Kidney epithelial cell (primary cell): ENCODE measurements around the gene TBL1X. TPM values are rescaled to one million over a fixed set of nuclear protein-coding genes. Genes with fewer than 3 reads are reported as not detected.
"Not testable (repeated sequence)": the region's sequence is repeated elsewhere in the genome, so short reads cannot be mapped to it uniquely, and the experiment has no call there.

Experiments used
- DNase-seq: peaks from one replicate; pipeline ENCODE4 v3.0.0-alpha.2; 2010; ENCODE audit warnings: low read depth
- H3K27me3 ChIP-seq: 2 replicates; pipeline ENCODE4 v1.6.0; 2011; ENCODE audit warnings: low read length; ENCODE audit not compliant: control insufficient read depth, insufficient read depth
- H3K36me3 ChIP-seq: 2 replicates; pipeline ENCODE4 v1.5.1; 2011; ENCODE audit warnings: low read length; ENCODE audit not compliant: control insufficient read depth, insufficient read depth
- H3K4me3 ChIP-seq: 2 replicates; pipeline ENCODE4 v1.5.1; 2011; ENCODE audit warnings: low read depth, mild to moderate bottlenecking, control low read depth, low read length
- total RNA-seq: library from RNA; depleted of rRNA; stranded (reverse); fragments of >200 nt; gene quantifications from 2 replicates; pipeline ENCODE4 v1.2.3, GENCODE V29; 2015
- TF ChIP-seq, protein P1 (sequence below): IDR thresholded peaks from 2 replicates; pipeline ENCODE4 v1.5.1; 2011; ENCODE audit warnings: mild to moderate bottlenecking, moderate library complexity, low read length, control low read depth, inconsistent platforms; ENCODE audit not compliant: insufficient read depth, poor library complexity, severe bottlenecking

Gene TBL1X
- total RNA-seq, 1 donor from 2014 or later: 25.9 TPM

DNA sequence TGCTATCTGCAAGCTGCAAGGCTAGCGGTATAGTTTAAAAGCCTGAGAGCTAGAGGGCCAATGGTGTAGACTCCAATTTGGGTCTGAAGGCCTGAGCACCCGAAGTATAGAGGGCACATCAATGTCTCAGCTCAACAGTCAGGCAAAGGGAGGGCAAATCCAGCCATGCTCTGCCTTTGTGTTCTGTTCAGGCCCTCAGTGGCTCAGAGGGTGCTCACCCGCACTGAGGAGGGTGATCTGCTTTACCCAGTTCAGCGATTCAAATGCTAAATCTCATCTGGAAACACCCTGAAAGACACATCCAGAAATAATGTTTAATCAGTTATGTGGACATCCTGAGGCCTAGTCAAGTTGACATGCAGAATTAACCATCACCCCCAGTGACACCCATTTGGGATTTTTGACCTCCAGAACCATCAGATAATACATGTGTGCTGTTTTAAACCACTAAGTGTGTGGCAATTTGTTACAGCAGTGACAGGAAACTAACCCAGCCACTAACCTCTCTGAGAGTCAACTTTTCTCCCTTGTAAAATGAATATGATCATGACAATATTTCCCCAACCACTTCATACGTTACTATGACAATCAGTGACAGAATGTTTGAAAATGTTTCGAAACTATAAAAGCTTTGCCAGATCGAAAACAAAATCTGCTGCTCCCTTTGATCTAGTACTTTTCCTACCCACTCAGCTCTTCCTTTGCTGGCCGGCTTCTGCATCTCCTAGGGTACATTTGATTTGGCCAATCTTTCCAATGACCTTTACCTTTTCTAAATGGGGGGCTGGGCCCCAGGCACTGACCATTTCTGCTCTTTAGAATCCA, 8.4 kb upstream of the TBL1X start:
- TF ChIP-seq, protein P1, sequence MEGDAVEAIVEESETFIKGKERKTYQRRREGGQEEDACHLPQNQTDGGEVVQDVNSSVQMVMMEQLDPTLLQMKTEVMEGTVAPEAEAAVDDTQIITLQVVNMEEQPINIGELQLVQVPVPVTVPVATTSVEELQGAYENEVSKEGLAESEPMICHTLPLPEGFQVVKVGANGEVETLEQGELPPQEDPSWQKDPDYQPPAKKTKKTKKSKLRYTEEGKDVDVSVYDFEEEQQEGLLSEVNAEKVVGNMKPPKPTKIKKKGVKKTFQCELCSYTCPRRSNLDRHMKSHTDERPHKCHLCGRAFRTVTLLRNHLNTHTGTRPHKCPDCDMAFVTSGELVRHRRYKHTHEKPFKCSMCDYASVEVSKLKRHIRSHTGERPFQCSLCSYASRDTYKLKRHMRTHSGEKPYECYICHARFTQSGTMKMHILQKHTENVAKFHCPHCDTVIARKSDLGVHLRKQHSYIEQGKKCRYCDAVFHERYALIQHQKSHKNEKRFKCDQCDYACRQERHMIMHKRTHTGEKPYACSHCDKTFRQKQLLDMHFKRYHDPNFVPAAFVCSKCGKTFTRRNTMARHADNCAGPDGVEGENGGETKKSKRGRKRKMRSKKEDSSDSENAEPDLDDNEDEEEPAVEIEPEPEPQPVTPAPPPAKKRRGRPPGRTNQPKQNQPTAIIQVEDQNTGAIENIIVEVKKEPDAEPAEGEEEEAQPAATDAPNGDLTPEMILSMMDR: no peak
- Histone ChIP-seq H3K4me3 (no peak overlapping the region), H3K36me3 (no peaks in the 10 kb centered on the region), H3K27me3 (no peaks in the 10 kb centered on the region)
- DNase-seq: no peak

DNA sequence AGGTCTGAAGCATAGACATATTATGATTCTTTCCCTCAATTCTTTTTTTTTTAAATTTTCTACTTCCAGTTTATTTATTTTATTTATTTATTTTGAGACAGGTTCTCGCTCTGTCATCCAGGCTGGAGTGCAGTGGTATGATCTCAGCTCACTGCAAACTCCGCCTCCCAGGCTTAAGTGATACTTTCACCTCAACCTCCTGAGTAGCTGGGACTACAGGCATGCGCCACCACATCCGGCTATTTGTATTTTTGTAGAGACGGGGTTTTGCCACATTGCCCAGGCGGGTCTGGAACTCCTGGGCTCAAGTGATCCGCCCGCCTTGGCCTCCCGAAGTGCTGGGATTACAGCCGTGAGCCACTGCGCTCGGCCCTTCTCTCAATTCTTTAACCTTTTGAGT, 6.8 kb upstream of the TBL1X start:
- H3K4me3 ChIP-seq, H3K36me3 ChIP-seq, DNase-seq, H3K27me3 ChIP-seq: not testable (repeated sequence)

DNA sequence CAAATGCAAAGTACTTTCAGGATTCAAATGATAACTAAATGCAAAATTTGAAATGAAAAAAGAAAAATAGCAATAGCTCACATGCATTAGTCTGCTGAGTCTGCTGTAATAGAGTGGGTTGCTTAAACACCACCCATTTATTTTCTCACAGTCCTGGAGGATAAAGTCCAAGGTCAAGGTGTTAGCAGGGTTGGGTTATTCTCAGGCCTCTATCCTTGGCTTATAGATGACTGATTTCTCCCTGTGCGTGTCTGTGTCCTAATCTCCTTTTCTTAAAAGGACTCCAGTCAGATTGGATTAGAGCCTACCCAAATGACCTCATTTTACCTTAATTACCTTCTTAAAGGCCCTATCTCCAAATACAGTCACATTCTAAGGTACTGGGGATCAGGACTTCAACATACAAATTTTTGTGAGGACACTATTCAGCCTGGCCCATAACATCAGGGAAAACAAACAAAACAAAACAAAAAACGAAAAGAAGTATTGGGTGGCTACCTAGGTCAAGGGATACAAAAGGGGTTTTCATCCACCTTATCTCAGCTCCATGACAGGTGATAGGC, 6.3 kb upstream of the TBL1X start:
- no peaks in the 10 kb centered on the region for H3K36me3 ChIP-seq
- DNase-seq: no peak
- TF ChIP-seq, protein P1: no peak
- H3K27me3 ChIP-seq: no peaks in the 10 kb centered on the region
- H3K4me3 ChIP-seq: no peak overlapping the region

DNA sequence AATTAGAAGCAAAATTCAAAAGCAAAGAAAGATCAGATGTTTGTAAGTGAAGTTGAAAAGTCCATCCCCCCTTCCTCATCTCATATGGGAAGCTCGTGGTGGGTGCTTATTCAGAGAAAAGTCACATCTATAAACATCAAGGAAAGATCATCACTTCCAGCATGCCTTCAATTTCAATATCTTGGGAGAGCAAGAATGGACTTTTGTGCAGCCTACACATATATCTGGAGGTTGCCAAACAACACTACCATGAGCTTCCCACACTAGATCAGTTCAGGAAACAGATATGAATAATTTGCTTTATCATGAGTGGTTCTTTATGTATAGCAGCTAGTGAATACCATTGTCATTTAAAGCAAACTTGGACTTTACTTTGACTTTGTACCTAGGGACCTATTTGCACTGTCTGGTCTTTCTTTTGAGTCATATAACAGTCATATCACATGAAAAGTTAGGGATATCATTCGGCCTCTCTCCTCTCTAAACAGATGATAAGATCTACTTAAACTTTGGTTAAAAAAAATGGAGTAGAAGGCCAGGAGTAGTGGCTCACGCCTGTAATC, 5.6 kb upstream of the TBL1X start:
- Histone ChIP-seq H3K27me3 (no peaks in the 10 kb centered on the region), H3K4me3 (no peak overlapping the region), H3K36me3 (no peaks in the 10 kb centered on the region)
- TF ChIP-seq, protein P1: no peak
- DNase-seq: no peak

DNA sequence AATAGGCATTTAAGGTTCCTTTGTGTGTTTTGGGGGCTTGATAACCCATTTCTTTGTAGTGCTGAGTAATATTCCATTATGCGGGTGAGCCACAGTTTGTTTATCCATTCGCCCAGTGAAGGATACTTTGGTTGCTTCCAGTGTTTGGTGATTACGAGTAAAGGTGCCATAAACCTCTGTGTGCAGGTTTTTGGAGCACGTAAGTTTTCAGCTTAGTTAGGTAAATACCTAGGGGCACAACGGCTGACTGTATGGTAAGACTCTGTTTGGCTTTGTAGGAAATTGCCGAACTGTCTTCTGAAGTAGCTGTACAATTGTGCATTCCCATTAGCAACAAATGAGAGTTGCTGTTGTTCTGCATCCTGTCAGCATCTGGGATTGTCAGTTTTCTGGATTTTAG, 3.8 kb upstream of the TBL1X start:
- no peak for DNase-seq
- TF ChIP-seq, protein P1: no peak
- no peak overlapping the region for H3K4me3 ChIP-seq
- no peaks in the 10 kb centered on the region for H3K36me3 ChIP-seq
- peaks cover 7% of the 10 kb centered on the region for H3K27me3 ChIP-seq

DNA sequence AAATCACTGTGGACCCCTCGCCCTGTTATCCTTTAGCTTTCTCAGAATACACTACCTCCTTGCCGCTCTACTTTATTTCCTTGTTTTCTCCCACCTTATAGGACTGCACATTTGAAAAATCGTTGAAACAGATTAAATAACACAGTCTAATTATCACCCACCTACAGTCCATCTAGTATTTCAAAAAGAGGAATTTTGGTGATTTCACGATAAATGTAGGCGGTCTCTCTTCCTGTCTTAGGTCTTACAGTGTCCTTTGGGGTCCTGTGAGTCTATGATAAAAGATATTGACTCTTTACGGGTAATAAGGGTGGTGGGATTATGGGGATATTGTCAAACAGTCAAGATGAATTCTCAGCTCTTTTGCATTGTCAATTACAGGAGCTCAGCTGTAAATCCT, 2.4 kb upstream of the TBL1X start:
- DNase-seq: no peak
- Histone ChIP-seq H3K36me3 (no peaks in the 10 kb centered on the region), H3K27me3 (peaks cover 7% of the 10 kb centered on the region), H3K4me3 (no peak overlapping the region)
- TF ChIP-seq, protein P1: no peak
